Measurements from ENCODE around the gene VAPB. TPM values are rescaled to one million over a fixed set of nuclear protein-coding genes. Genes with fewer than 3 reads are reported as not detected.

The VAPB gene
- total RNA-seq, 1 donor from 2014 or later, result 51.5 TPM

GRCh38 chr20:58377766-58378401 lies 11.1 kb upstream of the VAPB start:
- DNase-seq (ENCODE audit: low spot score), result no peak

GRCh38 chr20:58378704-58379103 lies 10.3 kb upstream of the VAPB start:
- no peak for DNase-seq (ENCODE audit: low spot score)

GRCh38 chr20:58381627-58382026 lies 7.4 kb upstream of the VAPB start:
- no peak for DNase-seq (ENCODE audit: low spot score)

GRCh38 chr20:58382096-58382495 lies 6.9 kb upstream of the VAPB start:
- DNase-seq (ENCODE audit: low spot score), result no peak

- DNase-seq (ENCODE audit: low spot score), result no peak
Measured at GRCh38 chr20:58384821-58385220, 4.2 kb upstream of the VAPB start.

GRCh38 chr20:58388028-58388601 lies 914 bp upstream of the VAPB start:
- DNase-seq (ENCODE audit: low spot score), result no peak

GRCh38 chr20:58389324-58389967 lies 417 bp downstream of the VAPB start:
- peak; percentile 90 for DNase-seq (ENCODE audit: low spot score)

- DNase-seq (ENCODE audit: low spot score), result no peak
Measured at GRCh38 chr20:58389968-58390658, 1.1 kb downstream of the VAPB start.

- DNase-seq (ENCODE audit: low spot score), result no peak
Measured at GRCh38 chr20:58390659-58391035, 1.6 kb downstream of the VAPB start.

- no peak for DNase-seq (ENCODE audit: low spot score)
Measured at GRCh38 chr20:58392286-58392685, 3.3 kb downstream of the VAPB start.

- no peak for DNase-seq (ENCODE audit: low spot score)
Measured at GRCh38 chr20:58393299-58393698, 4.3 kb downstream of the VAPB start.

- no peak for DNase-seq (ENCODE audit: low spot score)
Measured at GRCh38 chr20:58394801-58395200, 5.8 kb downstream of the VAPB start.

GRCh38 chr20:58395604-58396003 lies 6.6 kb downstream of the VAPB start:
- DNase-seq (ENCODE audit: low spot score), result no peak

- DNase-seq (ENCODE audit: low spot score), result no peak
Measured at GRCh38 chr20:58397429-58397828, 8.4 kb downstream of the VAPB start.

GRCh38 chr20:58398254-58398653 lies 9.2 kb downstream of the VAPB start:
- DNase-seq (ENCODE audit: low spot score), result no peak

GRCh38 chr20:58399926-58400325 lies 10.9 kb downstream of the VAPB start:
- DNase-seq (ENCODE audit: low spot score), result no peak

- DNase-seq (ENCODE audit: low spot score), result no peak
Measured at GRCh38 chr20:58401162-58401561, 12.1 kb downstream of the VAPB start.

GRCh38 chr20:58402305-58402704 lies 13.3 kb downstream of the VAPB start:
- DNase-seq (ENCODE audit: low spot score), result no peak

GRCh38 chr20:58402827-58403226 lies 13.8 kb downstream of the VAPB start:
- DNase-seq (ENCODE audit: low spot score), result no peak

- no peak for DNase-seq (ENCODE audit: low spot score)
Measured at GRCh38 chr20:58403272-58403671, 14.2 kb downstream of the VAPB start.

GRCh38 chr20:58405504-58406291 lies 16.7 kb downstream of the VAPB start:
- DNase-seq (ENCODE audit: low spot score), result no peak
